CD4-positive, alpha-beta T cell treated with Interleukin-4 for 4 hours (primary cell): ENCODE results near the gene XG.
A peak's percentile ranks its signal among the peaks of the same experiment; 100 is the strongest.
"Not testable (repeated sequence)": the region's sequence is repeated elsewhere in the genome, so short reads cannot be mapped to it uniquely, and the experiment has no call there.

Experiments
- DNase-seq: peaks from one replicate; pipeline ENCODE4 v3.0.0-alpha.2; 2020

Gene XG, protein sequence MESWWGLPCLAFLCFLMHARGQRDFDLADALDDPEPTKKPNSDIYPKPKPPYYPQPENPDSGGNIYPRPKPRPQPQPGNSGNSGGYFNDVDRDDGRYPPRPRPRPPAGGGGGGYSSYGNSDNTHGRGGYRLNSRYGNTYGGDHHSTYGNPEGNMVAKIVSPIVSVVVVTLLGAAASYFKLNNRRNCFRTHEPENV

GRCh38 chrX:2751874-2752300 lies at the start of gene XG:
TSS of gene XG (plus strand) at chrX:2752040. CDS start at chrX:2752275, 235 bp downstream.
- not testable (repeated sequence) for DNase-seq

GRCh38 chrX:2703991-2704369 lies 47.9 kb upstream of the XG start:
- DNase-seq = no peak

DNA sequence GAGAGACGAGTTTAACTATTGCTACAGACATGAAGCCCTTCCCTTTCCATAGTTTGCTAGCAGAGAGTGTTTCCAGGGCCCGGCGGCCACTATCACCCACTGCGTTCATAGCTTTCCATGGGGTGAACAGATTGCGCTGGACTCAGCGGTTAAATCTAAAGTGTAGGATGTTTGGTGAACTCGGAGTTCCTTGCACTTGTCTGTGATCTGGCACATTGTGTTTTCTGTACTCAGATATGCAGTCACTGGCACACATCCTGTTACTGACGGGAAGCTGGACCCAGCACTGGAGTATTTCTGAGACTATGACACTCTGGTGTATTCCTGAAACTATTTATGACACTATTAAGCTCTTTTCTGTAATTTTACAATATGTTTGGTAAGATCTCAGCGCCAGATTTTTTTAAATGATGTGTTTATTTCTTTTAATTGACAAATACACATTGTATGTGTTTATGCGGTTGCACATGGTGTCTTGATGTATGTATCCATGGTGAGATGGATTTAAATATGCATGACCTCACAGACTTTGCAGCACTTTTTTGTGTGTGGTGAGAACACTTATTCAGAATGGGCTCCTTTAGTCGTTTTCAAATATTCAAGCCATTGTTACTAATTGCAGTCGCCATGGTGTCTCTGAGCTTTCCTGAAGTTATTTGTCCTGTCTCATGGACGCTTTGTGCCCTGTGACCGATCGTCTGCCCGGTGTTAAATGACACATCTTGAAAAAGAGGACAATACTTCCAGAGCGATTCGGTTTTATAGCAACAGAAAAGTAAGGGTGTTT lies 46.6 kb upstream of the XG start:
- DNase-seq = no peak

- peak; percentile 88 for DNase-seq
Measured at GRCh38 chrX:2707334-2707760, 44.5 kb upstream of the XG start.

DNA sequence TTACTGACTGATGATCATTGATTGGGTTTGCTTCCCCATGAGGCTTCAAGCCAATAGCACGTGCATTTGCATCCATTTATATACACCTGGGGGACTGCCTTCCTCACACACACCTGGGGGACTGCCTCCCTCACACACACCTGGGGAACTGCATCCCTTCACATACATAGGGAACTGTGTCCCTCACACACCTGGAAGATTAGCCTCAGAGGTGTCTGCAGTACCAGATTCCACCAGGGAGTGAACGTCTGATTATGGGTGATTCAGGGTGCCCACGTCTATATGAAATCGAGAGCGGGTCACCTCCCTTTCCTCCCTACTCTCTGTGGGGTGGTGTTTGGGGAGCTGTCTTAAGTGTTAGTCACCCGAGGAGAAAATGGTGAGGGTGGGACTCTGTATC lies 43.8 kb upstream of the XG start:
- DNase-seq = no peak

DNA sequence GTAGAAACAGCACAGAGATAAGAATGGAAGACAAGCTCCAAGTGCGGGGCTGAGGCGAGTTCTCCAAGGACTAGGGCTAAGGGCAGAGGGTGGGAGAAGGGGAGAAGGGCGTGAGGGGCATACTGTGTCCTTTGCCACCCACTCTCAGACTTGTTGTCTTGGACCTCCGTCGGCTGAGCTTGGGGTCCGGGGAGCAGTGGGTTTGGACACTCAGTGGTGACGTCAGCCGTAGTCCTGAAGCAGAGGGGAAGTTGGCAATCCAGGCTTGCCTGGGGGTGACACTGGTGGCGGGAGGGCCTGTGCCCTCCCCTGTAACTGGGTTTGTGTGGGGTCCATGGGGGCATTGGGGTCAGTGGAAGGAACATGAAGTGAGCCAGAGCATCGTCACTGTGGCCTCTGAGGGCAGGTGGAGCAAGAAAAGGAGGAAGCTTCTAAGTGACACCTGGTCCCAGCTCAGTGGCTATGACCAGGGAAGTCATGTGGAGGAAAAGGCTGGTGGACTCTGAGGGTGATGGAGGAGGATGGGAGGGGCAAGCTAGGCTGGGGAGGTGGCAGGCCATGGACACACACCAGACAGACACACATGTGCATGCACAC lies 43.1 kb upstream of the XG start:
- DNase-seq = no peak

DNA sequence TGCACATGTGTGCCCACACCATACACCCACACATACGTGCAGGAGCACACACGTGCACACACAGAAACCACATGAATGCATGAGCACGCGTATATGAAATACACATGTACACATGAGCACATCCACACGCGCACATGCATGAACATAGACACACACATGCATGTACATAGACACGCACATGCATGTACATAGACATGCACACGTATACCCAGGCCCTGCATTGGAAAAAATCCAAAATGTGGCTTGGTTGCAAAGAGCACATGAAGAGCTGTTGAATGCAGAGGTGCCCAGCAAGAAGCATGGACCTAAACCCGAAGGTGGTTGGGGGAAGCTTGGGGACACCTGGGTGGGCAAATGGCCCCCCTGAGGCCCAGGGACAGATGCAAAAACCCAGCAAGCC lies 42.3 kb upstream of the XG start:
- no peak for DNase-seq

- peak; percentile 87 for DNase-seq
Measured at GRCh38 chrX:2710041-2710840, 41.6 kb upstream of the XG start.

- no peak for DNase-seq
Measured at GRCh38 chrX:2711441-2711840, 40.4 kb upstream of the XG start.

GRCh38 chrX:2712428-2712827 lies 39.4 kb upstream of the XG start:
- DNase-seq = no peak

- no peak for DNase-seq
Measured at GRCh38 chrX:2712890-2713840, 38.7 kb upstream of the XG start.

DNA sequence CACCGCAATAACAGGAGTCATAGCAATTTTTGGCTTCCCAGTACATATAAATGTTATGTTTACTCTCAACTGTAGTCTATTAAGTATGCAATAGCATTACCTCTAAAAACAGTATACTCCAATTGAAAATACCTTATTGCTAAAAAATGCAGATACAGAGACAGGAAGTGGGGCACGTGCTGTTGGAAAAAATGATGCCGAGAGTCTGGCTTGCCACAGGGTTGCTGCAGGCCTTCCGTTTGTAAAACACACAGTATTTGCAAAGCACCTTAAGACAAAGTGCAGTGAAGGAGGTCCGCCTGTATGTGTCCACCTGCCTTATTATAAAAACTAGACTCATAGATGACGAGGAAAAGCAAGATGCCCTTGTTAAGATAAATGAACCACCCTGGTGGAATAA lies 37.3 kb upstream of the XG start:
- DNase-seq = no peak

GRCh38 chrX:2715066-2715600 lies 36.7 kb upstream of the XG start:
- DNase-seq = no peak

GRCh38 chrX:2717312-2717711 lies 34.5 kb upstream of the XG start:
- no peak for DNase-seq

- no peak for DNase-seq
Measured at GRCh38 chrX:2718821-2719220, 33.0 kb upstream of the XG start.

- DNase-seq = no peak
Measured at GRCh38 chrX:2719774-2720447, 31.9 kb upstream of the XG start.

GRCh38 chrX:2723286-2723879 lies 28.5 kb upstream of the XG start:
- DNase-seq = no peak

- DNase-seq = not testable (repeated sequence)
Measured at GRCh38 chrX:2727264-2727663, 24.6 kb upstream of the XG start.

DNA sequence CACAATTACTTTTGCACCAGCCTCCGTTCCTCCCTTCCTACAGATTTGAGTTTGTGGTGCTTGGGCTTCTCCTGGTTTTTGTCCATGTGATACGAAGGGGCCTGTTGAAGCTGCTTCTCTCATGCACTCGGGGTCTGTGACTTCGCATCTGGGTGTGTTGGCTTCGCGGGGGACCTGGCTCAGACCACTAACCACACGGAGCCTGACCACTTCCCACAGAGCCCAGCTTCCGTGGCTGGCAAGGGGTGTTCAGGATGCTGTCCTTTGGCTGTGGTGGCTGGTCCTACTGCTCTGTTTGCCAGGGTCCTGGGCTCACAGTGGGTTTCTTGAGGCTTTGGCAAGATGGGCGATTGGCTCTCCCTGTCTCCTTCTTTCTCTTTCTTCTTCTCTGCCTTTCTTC lies 19.8 kb upstream of the XG start:
- no peak for DNase-seq

GRCh38 chrX:2732649-2733048 lies 19.2 kb upstream of the XG start:
- no peak for DNase-seq

DNA sequence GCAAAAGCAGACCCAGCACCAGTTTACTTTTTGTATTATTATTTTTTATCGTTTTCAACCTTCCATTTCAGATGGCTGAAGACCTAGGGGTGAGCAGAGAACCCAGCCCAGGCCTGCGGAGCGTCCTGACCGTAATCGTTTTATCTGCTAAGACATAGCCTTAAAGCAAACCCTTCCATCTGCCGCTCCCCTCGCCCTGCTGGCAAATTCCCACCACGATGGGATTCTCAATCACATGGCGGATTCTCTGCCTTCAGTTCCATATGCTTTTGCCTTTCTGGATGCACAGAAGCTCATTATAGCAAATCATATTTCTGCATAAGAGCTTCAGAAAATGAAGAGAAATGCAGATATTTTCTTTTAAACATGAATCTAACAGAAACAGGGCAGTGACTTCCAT lies 18.6 kb upstream of the XG start:
- DNase-seq = no peak
